Measurements from ENCODE around the gene CCSER2. TPM values are rescaled to one million over a fixed set of nuclear protein-coding genes. Genes with fewer than 3 reads are reported as not detected.

The CCSER2 gene
- total RNA-seq, 1 donor from 2014 or later = 80.2 TPM

DNA sequence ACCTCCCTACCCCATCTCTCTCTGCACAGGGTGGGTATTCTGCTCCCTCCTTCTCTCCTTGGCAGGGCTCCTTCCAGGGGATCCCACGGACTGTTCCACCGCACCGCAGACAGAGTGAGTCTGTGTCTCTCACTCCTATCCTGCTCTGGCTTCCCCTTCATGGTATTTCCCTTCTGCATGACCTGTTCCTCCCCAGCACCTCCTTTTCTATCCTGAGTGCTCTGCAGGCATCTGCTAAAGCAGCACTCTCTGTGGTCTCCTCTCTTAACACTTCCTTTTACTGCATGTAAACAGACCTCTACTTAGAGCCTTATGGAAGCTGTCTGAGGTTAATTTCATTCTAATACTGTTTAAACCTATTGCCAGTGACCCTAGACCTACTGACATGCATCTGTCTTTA lies 171.5 kb downstream of the CCSER2 start:
- peak overlapping the region; percentile 14 for H3K4me3 Mint-ChIP-seq (ENCODE audit: unreplicated experiment)
- no peak for DNase-seq (ENCODE audit: low spot score)
- TF ChIP-seq, protein P1, sequence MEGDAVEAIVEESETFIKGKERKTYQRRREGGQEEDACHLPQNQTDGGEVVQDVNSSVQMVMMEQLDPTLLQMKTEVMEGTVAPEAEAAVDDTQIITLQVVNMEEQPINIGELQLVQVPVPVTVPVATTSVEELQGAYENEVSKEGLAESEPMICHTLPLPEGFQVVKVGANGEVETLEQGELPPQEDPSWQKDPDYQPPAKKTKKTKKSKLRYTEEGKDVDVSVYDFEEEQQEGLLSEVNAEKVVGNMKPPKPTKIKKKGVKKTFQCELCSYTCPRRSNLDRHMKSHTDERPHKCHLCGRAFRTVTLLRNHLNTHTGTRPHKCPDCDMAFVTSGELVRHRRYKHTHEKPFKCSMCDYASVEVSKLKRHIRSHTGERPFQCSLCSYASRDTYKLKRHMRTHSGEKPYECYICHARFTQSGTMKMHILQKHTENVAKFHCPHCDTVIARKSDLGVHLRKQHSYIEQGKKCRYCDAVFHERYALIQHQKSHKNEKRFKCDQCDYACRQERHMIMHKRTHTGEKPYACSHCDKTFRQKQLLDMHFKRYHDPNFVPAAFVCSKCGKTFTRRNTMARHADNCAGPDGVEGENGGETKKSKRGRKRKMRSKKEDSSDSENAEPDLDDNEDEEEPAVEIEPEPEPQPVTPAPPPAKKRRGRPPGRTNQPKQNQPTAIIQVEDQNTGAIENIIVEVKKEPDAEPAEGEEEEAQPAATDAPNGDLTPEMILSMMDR (IDR thresholded peaks at IDR 0.05; ENCODE audit: unreplicated experiment) = no peak
- peak overlapping the region; percentile 84 for H3K27ac Mint-ChIP-seq (ENCODE audit: unreplicated experiment)
- H3K27me3 Mint-ChIP-seq (ENCODE audit: unreplicated experiment) = peaks cover 3% of the 10 kb centered on the region
- peaks cover 32% of the 10 kb centered on the region for H3K4me1 Mint-ChIP-seq (ENCODE audit: unreplicated experiment)
- no peaks in the 10 kb centered on the region for H3K9me3 Mint-ChIP-seq (ENCODE audit: unreplicated experiment)
- peaks cover 9% of the 10 kb centered on the region for H3K36me3 Mint-ChIP-seq (ENCODE audit: low read depth, unreplicated experiment)

DNA sequence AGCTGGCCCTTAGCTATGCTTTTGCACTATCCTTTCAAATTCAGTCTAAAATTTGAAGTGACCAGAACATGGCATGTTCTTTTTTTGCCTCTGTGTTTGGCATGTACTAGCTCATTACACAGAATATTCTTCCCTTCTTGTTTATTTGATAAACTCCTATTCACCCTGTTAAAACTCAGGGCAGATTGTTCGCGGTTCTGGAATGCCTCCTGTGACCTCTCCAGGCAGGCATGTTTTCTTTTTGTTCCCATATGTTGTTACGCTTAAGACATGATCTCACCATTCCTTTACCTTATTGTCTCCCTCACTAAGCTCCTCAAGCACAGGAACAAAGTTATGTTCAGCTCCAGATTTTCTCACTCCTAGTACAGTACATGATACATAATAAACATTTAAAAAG lies 181.7 kb downstream of the CCSER2 start:
- peaks cover 32% of the 10 kb centered on the region for H3K4me1 Mint-ChIP-seq (ENCODE audit: unreplicated experiment)
- no peak overlapping the region for H3K4me3 Mint-ChIP-seq (ENCODE audit: unreplicated experiment)
- TF ChIP-seq, protein P1 (IDR thresholded peaks at IDR 0.05; ENCODE audit: unreplicated experiment) = no peak
- peaks cover 9% of the 10 kb centered on the region for H3K36me3 Mint-ChIP-seq (ENCODE audit: low read depth, unreplicated experiment)
- DNase-seq (ENCODE audit: low spot score) = no peak
- H3K9me3 Mint-ChIP-seq (ENCODE audit: unreplicated experiment) = no peaks in the 10 kb centered on the region
- H3K27ac Mint-ChIP-seq (ENCODE audit: unreplicated experiment) = peak overlapping the region; percentile 33
- peaks cover 2% of the 10 kb centered on the region for H3K27me3 Mint-ChIP-seq (ENCODE audit: unreplicated experiment)

DNA sequence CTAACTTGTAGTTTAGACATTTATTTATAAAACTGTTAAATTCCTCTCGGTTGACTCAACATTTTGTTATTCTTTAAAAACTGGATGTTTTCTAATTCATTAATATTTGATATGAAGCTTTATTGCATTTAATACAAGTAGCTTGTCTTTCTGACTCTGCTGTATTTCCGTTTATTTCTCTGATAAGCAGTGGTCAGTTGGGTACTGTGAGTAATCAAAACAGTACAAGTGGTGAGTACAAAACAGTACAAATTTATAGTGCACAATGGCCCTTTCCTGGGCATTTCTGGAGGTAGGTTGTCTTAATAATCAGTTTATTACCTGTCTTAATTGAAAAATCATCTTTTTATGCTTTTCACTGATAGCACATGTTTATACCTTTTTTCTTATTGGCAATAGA lies 182.7 kb downstream of the CCSER2 start:
- Mint-ChIP-seq H3K27me3 (ENCODE audit: unreplicated experiment) (peaks cover 2% of the 10 kb centered on the region), H3K36me3 (ENCODE audit: low read depth, unreplicated experiment) (peaks cover 9% of the 10 kb centered on the region), H3K4me3 (ENCODE audit: unreplicated experiment) (no peak overlapping the region), H3K9me3 (ENCODE audit: unreplicated experiment) (no peaks in the 10 kb centered on the region), H3K4me1 (ENCODE audit: unreplicated experiment) (peaks cover 32% of the 10 kb centered on the region), H3K27ac (ENCODE audit: unreplicated experiment) (no peak overlapping the region)
- DNase-seq (ENCODE audit: low spot score) = no peak
- TF ChIP-seq, protein P1 (IDR thresholded peaks at IDR 0.05; ENCODE audit: unreplicated experiment) = no peak

DNA sequence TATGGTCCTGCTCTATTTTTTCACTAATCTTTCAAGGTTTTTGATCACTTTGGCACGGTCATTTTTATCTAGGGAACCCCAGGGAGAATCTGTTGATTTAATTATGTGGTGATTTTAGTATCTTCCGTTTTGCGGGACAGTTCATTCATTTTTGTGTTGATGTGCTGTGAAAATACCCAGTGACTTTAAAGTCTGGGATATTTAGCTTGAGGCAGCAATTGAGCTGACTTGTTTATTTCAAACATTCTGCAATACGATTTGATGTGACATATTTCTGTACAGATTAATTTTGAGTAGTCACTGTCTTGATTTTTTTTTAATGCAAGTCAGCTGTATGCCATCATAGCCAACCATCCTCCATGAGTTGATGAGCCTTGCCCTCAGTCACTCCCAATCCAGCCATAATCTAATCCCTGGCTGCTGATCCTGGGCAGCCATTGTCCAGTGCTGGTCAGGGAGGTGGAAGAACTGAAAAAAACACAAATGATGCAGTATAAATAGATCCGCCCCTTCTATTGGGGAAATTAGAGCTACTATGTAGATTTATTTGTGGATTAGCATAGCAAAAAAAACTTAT lies 183.4 kb downstream of the CCSER2 start:
- TF ChIP-seq, protein P1 (IDR thresholded peaks at IDR 0.05; ENCODE audit: unreplicated experiment) = no peak
- H3K27me3 Mint-ChIP-seq (ENCODE audit: unreplicated experiment) = peaks cover 2% of the 10 kb centered on the region
- no peaks in the 10 kb centered on the region for H3K9me3 Mint-ChIP-seq (ENCODE audit: unreplicated experiment)
- no peak overlapping the region for H3K4me3 Mint-ChIP-seq (ENCODE audit: unreplicated experiment)
- peaks cover 32% of the 10 kb centered on the region for H3K4me1 Mint-ChIP-seq (ENCODE audit: unreplicated experiment)
- peak overlapping the region; percentile 81 for H3K27ac Mint-ChIP-seq (ENCODE audit: unreplicated experiment)
- H3K36me3 Mint-ChIP-seq (ENCODE audit: low read depth, unreplicated experiment) = peaks cover 9% of the 10 kb centered on the region
- DNase-seq (ENCODE audit: low spot score) = no peak

DNA sequence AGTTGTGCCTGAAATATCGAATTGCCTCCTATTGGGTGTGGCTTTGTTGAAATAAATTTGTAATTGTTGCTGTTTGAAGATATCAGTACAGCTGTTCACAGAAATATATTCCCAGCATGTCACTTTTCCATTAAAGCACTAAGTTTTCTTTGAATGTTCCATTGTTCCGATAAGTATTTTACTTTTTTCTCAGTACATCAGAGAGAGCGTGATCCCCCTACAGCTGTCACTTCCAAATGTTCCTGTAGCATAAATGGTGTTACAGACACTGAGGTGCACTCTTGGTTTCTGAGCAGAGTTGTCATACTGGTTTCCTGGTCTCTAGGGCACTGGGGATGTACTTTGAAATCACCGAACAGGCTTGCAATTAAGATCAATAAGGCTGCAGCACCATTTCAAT lies 189.2 kb downstream of the CCSER2 start:
- Mint-ChIP-seq H3K4me1 (ENCODE audit: unreplicated experiment) (peaks cover 31% of the 10 kb centered on the region), H3K4me3 (ENCODE audit: unreplicated experiment) (no peak overlapping the region), H3K27me3 (ENCODE audit: unreplicated experiment) (no peaks in the 10 kb centered on the region), H3K36me3 (ENCODE audit: low read depth, unreplicated experiment) (peaks cover 9% of the 10 kb centered on the region), H3K27ac (ENCODE audit: unreplicated experiment) (no peak overlapping the region), H3K9me3 (ENCODE audit: unreplicated experiment) (no peaks in the 10 kb centered on the region)
- no peak for DNase-seq (ENCODE audit: low spot score)
- TF ChIP-seq, protein P1 (IDR thresholded peaks at IDR 0.05; ENCODE audit: unreplicated experiment) = no peak
